ENCODE results near the gene ZC3H4.

- TF ChIP-seq POLR2A (IDR thresholded peaks at IDR 0.05) (no peak), CTCF (IDR thresholded peaks at IDR 0.05) (no peak)
These were observed 11.1 kb downstream of the ZC3H4 start for GRCh38 chr19:47102346-47103060.
